Lung (tissue), 12 donors: ENCODE data around the gene CDC42BPB. TPM values are rescaled to one million over a fixed set of nuclear protein-coding genes. Genes with fewer than 3 reads are reported as not detected.

ENCODE experiments used
- ATAC-seq: fragments of 200-7000 bp; cut with Tn5 transposase; one replicate; pipeline ENCODE4 v1.9.1; 2020; ENCODE audit warnings: moderate number of reproducible peaks; ENCODE audit not compliant: insufficient read depth, low FRiP score
- DNase-seq, 3 donors: peaks; one replicate each; pipeline ENCODE4 v3.0.0-alpha.2; 2013 to 2017
- H3K27ac ChIP-seq, 2 donors: one replicate each; pipeline ENCODE4 v1.5.1; 2013; ENCODE audit warnings: mild to moderate bottlenecking in 2 of 2, moderate library complexity in 2 of 2, control low read depth in 1 of 2, inconsistent platforms in 1 of 2, low read depth in 1 of 2, low read length in 1 of 2
- H3K27me3 ChIP-seq, 3 donors: one replicate each; pipeline ENCODE4 v1.5.1; 2013; ENCODE audit warnings: low read length in 2 of 3; ENCODE audit not compliant: control insufficient read depth in 3 of 3, insufficient read depth in 3 of 3
- H3K36me3 ChIP-seq, 4 donors: one replicate each; pipeline ENCODE4 v1.5.1; 2013; ENCODE audit warnings: low read length in 4 of 4, mild to moderate bottlenecking in 1 of 4, moderate library complexity in 1 of 4; ENCODE audit not compliant: control insufficient read depth in 4 of 4, insufficient read depth in 4 of 4
- H3K4me1 ChIP-seq, 5 donors: one replicate each; pipeline ENCODE4 v1.5.1; 2013; ENCODE audit warnings: low read length in 5 of 5, mild to moderate bottlenecking in 2 of 5, moderate library complexity in 1 of 5; ENCODE audit not compliant: control insufficient read depth in 5 of 5, insufficient read depth in 5 of 5
- H3K4me3 ChIP-seq: one replicate; pipeline ENCODE4 v1.5.1; 2013; ENCODE audit warnings: mild to moderate bottlenecking, control low read depth, moderate library complexity
- H3K9ac ChIP-seq, 2 donors: one replicate each; pipeline ENCODE4 v1.5.1; 2013; ENCODE audit warnings: low read length in 2 of 2, control low read depth in 1 of 2; ENCODE audit not compliant: insufficient read depth in 1 of 2
- H3K9me3 ChIP-seq, 4 donors: one replicate each; pipeline ENCODE4 v1.5.1; 2013; ENCODE audit warnings: low read length in 3 of 4, mild to moderate bottlenecking in 1 of 4, moderate library complexity in 1 of 4; ENCODE audit not compliant: control insufficient read depth in 4 of 4, insufficient read depth in 3 of 4
- WGBS, 2 donors: extraction: QIAGEN DNeasy Blood & Tissue Kit; methylation state at CpG; one replicate each; pipeline ENCODE4 v1.1.7; 2013; 5-methylcytosine and 5-hydroxymethylcytosine counted together
- polyA plus RNA-seq, 2 donors: library from polyadenylated mRNA; stranded (reverse); fragments of 200-250 nt; gene quantifications; one replicate each; pipeline ENCODE4 v1.2.1, GENCODE V29; 2013
- total RNA-seq, 2 donors: library from RNA; depleted of rRNA in 1 of 2; stranded (reverse); fragments of >200 nt in 1 of 2; gene quantifications; one replicate each; pipeline ENCODE4 v1.2.1, GENCODE V29; 2014 to 2021
- TF ChIP-seq, protein P1 (sequence below): IDR thresholded peaks from 2 replicates; pipeline ENCODE4 v1.5.1; 2012; ENCODE audit warnings: mild to moderate bottlenecking; ENCODE audit errors: control extremely low read depth, extremely low read depth
- donor health status: control.
- donor health status: control.
- donor health status: Bipolar disorder and iron deficiency.
- donor health status: healthy.
- donor health status: DM: yes; HTN: yes; CAD: no.

Gene CDC42BPB
- total and polyA plus RNA-seq, 4 donors = 39.3 to 97.9 (median 66.6) TPM

DNA sequence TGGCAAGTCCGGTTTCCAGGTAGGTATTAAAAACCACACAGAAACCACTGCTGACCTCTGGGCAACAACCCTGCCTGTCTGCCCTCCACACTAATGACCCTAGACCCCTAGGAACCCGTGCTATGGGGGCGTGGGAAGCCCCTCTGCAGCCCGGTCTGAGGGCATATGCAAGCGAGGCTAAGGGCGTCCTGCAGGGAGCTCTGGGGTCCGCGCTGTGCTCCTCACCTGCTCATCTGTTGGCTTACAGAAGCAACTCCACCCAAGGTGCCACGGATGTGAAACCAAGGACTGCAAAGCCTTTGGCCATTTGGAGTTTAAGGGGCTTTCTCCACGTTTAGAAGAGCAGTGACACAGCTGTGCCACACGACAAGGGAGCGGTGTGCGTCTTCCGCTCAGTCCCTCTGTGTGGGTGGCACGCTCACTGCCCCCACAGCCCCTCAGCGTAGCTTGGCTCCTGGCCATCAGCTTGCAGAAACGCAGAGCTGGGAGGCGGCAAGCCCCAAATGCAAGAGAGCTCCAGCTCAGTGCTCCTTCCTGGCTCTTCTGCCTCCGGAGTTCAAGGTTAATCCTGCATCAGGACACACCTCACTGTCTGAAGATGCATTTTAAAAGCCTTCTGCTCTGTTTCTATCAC, 116.5 kb downstream of the CDC42BPB start:
- Histone ChIP-seq H3K27ac (peak overlapping the region in 1 of 2 donors; percentile 68), H3K36me3 (peaks cover 7 to 70% (median 35%) of the 10 kb centered on the region in 4 donors), H3K4me3 (no peak overlapping the region), H3K9me3 (no peaks in the 10 kb centered on the region), H3K4me1 (peaks cover 0 to 12% (median 0%) of the 10 kb centered on the region in 5 donors), H3K27me3 (no peaks in the 10 kb centered on the region), H3K9ac (no peak overlapping the region)
- TF ChIP-seq, protein P1, sequence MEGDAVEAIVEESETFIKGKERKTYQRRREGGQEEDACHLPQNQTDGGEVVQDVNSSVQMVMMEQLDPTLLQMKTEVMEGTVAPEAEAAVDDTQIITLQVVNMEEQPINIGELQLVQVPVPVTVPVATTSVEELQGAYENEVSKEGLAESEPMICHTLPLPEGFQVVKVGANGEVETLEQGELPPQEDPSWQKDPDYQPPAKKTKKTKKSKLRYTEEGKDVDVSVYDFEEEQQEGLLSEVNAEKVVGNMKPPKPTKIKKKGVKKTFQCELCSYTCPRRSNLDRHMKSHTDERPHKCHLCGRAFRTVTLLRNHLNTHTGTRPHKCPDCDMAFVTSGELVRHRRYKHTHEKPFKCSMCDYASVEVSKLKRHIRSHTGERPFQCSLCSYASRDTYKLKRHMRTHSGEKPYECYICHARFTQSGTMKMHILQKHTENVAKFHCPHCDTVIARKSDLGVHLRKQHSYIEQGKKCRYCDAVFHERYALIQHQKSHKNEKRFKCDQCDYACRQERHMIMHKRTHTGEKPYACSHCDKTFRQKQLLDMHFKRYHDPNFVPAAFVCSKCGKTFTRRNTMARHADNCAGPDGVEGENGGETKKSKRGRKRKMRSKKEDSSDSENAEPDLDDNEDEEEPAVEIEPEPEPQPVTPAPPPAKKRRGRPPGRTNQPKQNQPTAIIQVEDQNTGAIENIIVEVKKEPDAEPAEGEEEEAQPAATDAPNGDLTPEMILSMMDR = no peak
- ATAC-seq (no peak), DNase-seq (no peak)
- WGBS, 2 donors = 86 to 89% methylated on average over 19 of the region's 19 CpGs

DNA sequence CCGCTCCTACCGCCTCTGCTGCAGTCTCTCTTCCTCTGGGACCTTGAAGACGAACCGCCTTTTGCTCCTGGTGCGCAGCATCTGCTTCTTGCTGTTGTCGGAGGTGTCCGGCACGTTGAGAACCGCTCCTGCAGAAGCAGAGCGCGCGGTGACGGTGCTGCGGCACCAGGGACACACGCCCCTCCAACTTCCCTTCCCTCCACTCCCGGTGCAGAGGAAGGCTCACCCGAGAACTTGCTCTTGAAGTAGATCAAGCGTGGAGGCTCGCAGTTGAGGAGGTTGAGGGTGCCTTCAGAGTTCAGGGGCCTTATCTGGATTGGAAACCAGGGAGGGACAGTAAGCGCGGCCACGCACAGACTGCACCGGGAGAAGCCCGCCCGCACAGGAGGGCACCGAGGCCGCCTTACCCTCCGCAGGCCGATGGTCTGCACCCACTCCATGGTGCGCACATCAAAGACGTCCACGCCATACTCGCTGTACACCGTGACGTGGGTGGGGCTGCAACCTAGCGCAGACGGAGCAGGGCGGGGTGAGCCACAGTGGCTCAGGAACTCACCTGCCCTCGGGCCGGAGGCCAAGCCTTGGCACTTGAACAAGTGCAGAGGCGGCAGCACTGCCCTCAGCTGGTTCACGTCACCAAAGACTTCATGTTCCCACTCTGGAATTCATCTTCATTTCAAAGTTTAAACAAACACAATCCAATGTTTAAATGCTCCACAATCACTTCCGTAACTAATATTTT, 117.4 kb downstream of the CDC42BPB start:
- ATAC-seq = peak; percentile 64
- Histone ChIP-seq H3K9ac (no peak overlapping the region), H3K9me3 (no peaks in the 10 kb centered on the region), H3K36me3 (peaks cover 7 to 63% (median 28%) of the 10 kb centered on the region in 4 donors), H3K4me3 (no peak overlapping the region), H3K27ac (peak overlapping the region in 1 of 2 donors; percentile 49), H3K4me1 (peaks cover 0 to 12% (median 0%) of the 10 kb centered on the region in 5 donors), H3K27me3 (no peaks in the 10 kb centered on the region)
- TF ChIP-seq, protein P1 = no peak
- 89 to 93% methylated on average over 43 of the region's 43 CpGs for WGBS, 2 donors
- no peak for DNase-seq

DNA sequence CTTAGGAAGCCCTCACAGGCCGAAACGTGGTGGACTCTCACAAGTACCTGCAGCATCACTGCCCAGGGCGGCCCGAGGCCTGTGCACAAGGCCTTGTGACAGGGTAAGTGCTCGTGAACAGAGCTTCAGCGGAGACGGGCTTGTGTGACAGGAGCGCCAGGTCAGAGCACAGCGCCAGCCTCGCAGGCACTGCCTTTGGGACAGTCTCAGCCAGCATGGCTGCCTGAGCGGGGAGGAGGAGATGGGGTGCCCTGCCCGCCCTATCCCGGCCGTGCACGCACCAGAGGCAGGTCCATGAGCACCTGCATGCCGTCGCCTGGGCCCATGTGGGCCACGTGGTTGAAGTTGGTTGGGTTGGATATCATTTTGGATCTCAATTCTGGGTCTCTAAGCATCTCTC, 118.0 kb downstream of the CDC42BPB start:
- ATAC-seq = no peak
- Histone ChIP-seq H3K9me3 (no peaks in the 10 kb centered on the region), H3K36me3 (peaks cover 7 to 56% (median 25%) of the 10 kb centered on the region in 4 donors), H3K9ac (no peak overlapping the region), H3K4me3 (no peak overlapping the region), H3K27me3 (no peaks in the 10 kb centered on the region), H3K4me1 (peaks cover 0 to 12% (median 0%) of the 10 kb centered on the region in 5 donors), H3K27ac (peak overlapping the region in 1 of 2 donors; percentile 25)
- WGBS, 2 donors = 96 to 97% methylated on average over 18 of the region's 18 CpGs
- TF ChIP-seq, protein P1 = no peak
- no peak for DNase-seq
